Activated T-helper 2 cell treated with anti-CD3 and anti-CD28 coated beads, Interferon-gamma antibody, Interleukin-2, Interleukin-4, amounts not matched to agents 10 μg/mL and 5 μg/mL and 100 μg/mL, durations not matched to agents 14 hours and 24 hours and 36 hours (primary cell): ENCODE results near the gene C19orf25. TPM values are rescaled to one million over a fixed set of nuclear protein-coding genes. Genes with fewer than 3 reads are reported as not detected.
"Not testable (repeated sequence)": the region's sequence is repeated elsewhere in the genome, so short reads cannot be mapped to it uniquely, and the experiment has no call there.

ENCODE experiments used
- DNase-seq: peaks from one replicate; pipeline ENCODE4 v3.0.0; 2021; ENCODE audit warnings: low spot score
- H3K27ac Mint-ChIP-seq: one replicate; pipeline ENCODE4 v1.8.0; 2021; ENCODE audit warnings: mixed read lengths
- H3K27me3 Mint-ChIP-seq: one replicate; pipeline ENCODE4 v1.8.0; 2021; ENCODE audit warnings: low read depth, mixed read lengths
- H3K36me3 Mint-ChIP-seq: one replicate; pipeline ENCODE4 v1.8.0; 2021; ENCODE audit warnings: low read depth, mixed read lengths
- H3K4me1 Mint-ChIP-seq: one replicate; pipeline ENCODE4 v1.8.0; 2021; ENCODE audit warnings: low read depth, mixed read lengths
- H3K4me3 Mint-ChIP-seq: one replicate; pipeline ENCODE4 v1.8.0; 2021; ENCODE audit warnings: low read depth, mild to moderate bottlenecking, moderate library complexity, mixed read lengths
- H3K9me3 Mint-ChIP-seq: one replicate; pipeline ENCODE4 v1.8.0; 2021; ENCODE audit warnings: mixed read lengths
- intact Hi-C: fragments of 100-400 bp; cut with micrococcal nuclease; formaldehyde crosslinking; loops from one replicate; pipeline ENCODE4 v1.15.1; 2023
- total RNA-seq: library from RNA; stranded (reverse); gene quantifications from 2 replicates; pipeline ENCODE4 v1.2.3, GENCODE V29; 2022

Gene C19orf25
- total RNA-seq, 1 donor from 2014 or later, result 33.0 TPM

DNA sequence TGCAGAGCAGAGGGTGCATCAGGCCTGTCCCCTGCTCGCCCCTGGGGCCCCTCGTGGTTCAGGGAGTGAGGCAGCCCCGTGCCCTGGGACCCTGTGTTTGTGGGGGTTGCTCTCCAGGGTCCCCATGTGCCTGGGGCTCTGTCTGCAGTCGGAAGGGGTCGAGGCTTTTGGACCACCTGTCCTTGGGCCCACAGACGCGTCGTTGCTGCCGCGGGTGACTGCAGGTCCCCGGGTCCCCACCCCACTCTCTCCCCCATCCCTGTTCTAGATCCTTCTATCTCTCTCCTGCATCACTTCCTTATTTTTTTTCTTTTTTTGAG, 9.2 kb upstream of the C19orf25 start:
- H3K4me1 Mint-ChIP-seq, result peaks cover 11% of the 10 kb centered on the region
- no peaks in the 10 kb centered on the region for H3K36me3 Mint-ChIP-seq
- intact Hi-C loops, result no loop called here
- H3K4me3 Mint-ChIP-seq, result no peak overlapping the region
- no peaks in the 10 kb centered on the region for H3K9me3 Mint-ChIP-seq
- peaks cover 9% of the 10 kb centered on the region for H3K27me3 Mint-ChIP-seq
- H3K27ac Mint-ChIP-seq, result no peak overlapping the region
- DNase-seq, result no peak

DNA sequence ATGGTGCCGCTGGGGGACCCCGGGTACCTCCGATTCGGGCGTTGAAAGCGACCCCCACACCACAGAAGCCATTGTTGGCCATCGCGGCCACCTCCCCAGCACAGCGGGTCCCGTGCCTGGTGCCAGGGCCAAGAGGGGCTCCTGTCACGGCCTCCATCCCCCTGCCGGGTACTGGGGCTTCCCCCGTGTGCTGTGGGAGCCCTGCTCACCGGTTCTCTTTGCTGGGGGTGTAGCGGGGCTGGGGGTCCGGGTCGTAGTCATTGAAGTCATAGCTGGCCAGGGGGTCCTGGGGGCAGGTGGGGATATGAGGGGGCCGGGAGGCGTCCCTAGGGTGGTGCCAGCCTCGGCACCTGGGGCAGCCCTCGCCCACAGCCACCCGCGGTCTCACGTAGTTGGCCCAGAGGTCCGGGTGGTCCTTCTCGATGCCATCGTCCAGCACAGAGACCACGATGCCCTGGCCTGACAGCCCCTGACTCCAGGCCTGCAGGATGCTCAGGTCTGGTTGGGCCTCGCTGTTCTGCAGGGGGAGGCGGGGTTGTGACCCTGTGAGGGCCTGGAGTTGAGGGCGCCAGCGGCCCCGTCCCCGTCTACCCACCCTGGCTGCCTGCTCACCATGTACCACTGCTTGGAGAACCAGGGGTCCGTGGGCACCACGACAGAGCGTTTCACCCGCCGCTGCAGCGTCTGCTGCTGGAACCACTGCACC, 8.7 kb upstream of the C19orf25 start:
- intact Hi-C loops, result no loop called here
- Mint-ChIP-seq H3K4me1 (peaks cover 11% of the 10 kb centered on the region), H3K4me3 (no peak overlapping the region), H3K36me3 (no peaks in the 10 kb centered on the region), H3K27ac (no peak overlapping the region), H3K9me3 (no peaks in the 10 kb centered on the region), H3K27me3 (peaks cover 9% of the 10 kb centered on the region)
- DNase-seq, result no peak

DNA sequence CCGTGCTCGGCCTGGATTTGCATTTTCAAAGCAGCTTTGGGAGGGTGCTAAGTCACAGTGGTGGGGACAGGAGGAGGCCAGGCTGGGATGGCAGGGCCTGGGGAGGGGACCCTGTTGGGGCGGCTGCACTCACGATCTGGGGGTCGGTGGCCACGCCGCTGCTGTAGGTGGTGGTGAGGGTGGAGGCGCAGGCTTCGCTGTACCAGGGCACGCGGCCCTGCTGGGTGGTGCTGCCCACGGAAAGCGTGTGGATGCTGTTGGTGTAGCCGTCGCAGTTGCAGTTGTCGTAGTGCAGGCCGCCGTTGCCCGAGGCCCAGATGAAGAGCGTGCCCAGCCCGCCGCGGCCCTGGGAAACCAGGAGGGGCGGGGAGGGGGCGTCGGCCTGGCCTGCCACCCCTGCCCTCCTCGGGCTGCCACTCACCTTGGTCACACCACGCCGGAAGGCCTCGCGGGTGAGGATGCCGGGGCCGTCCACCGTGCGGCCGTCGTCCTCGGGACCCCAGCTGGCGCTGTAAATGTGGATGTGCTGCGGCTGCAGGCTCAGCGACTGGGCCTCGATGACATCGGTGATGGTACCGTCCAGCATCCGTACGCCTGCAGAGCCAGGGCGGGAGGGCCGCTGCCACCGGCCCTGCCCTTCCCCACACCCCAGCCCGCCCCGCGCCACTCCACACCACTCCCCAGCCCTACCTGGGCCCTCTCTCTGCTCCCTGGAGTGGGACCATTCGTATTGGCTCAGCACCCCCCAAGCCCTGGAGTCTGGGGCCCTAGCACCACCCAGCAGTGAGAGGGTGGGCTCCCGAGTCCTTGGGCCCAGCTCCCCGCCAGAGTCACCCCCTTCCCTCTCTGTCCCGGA, 7.9 kb upstream of the C19orf25 start:
- Mint-ChIP-seq H3K27ac (no peak overlapping the region), H3K9me3 (no peaks in the 10 kb centered on the region), H3K4me3 (no peak overlapping the region)

DNA sequence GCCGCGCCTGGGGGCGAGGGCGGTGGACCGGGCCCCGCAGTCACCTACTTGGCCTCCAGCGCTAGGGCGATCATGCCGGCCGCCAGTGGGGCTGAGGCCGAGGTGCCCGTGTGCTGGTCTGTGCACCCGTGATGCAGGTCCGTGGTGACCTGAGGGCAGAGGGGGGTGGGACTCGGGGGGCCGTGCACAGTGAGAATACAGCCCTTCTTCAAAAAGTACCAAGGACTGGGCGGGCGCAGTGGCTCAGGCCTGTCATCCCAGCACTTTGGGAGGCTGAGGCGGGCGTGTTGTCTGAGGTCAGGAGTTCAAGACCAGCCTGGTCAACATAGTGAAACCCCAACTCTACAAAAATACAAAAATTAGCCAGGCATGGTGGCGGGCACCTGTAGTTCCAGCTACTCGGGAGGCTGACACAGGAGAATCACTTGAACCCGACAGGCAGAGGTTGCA, 5.0 kb upstream of the C19orf25 start:
- intact Hi-C loops, result no loop called here
- H3K27me3 Mint-ChIP-seq, result no peaks in the 10 kb centered on the region
- peaks cover 2% of the 10 kb centered on the region for H3K4me1 Mint-ChIP-seq
- no peak overlapping the region for H3K27ac Mint-ChIP-seq
- no peaks in the 10 kb centered on the region for H3K9me3 Mint-ChIP-seq
- H3K36me3 Mint-ChIP-seq, result peaks cover 2% of the 10 kb centered on the region
- no peak overlapping the region for H3K4me3 Mint-ChIP-seq
- DNase-seq, result no peak

More for the DNA sequence above, 7.9 kb upstream of the C19orf25 start:
- no peaks in the 10 kb centered on the region for H3K36me3 Mint-ChIP-seq
- intact Hi-C loops, result no loop called here
- H3K4me1 Mint-ChIP-seq, result peaks cover 11% of the 10 kb centered on the region
- DNase-seq, result no peak
- peaks cover 4% of the 10 kb centered on the region for H3K27me3 Mint-ChIP-seq

DNA sequence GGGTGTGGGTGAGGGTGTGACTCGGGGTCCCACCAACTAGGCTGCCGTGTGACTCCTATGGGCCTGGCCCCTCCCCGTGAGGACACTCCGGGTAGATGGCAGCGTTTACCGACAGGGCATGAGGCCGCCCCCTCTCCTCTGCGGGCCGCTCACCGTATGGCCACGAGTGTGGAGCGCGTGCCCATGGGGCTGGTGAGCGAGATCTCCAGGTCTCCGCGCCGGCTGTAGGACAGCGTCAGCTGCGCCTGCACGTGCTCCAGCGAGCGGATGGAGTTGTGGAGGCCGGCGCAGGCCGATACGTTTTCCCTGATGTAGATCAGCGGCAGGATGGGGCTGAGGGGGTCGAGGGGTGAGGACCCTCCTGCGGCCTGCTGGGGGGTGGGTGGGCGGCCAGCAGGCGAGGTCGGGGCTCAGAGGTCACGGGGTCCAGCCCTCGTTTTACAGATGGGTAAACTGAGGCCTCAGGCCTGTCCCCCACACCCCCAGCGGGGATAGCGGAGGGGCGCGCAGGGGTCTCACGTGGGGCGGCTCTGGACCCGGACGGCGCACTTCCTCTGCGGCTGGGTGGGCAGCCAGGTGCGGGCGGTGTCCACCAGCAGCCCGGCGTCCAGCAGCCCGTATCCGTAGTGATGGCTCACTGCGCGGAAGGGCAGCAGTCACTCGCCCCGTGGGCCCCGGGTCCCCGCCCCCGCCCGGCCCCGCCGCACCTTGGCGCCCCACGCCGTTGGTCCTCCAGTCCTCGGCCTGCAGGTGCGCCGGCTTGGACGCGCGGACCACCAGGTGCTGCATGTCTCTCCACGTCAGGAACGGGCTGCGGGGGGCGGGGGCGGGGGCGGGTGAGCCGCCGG, 4.3 kb upstream of the C19orf25 start:
- Mint-ChIP-seq H3K27me3 (no peaks in the 10 kb centered on the region), H3K27ac (no peak overlapping the region), H3K36me3 (peaks cover 3% of the 10 kb centered on the region), H3K4me3 (no peak overlapping the region), H3K4me1 (peaks cover 3% of the 10 kb centered on the region), H3K9me3 (no peaks in the 10 kb centered on the region)
- intact Hi-C loops, result no loop called here
- DNase-seq, result no peak

DNA sequence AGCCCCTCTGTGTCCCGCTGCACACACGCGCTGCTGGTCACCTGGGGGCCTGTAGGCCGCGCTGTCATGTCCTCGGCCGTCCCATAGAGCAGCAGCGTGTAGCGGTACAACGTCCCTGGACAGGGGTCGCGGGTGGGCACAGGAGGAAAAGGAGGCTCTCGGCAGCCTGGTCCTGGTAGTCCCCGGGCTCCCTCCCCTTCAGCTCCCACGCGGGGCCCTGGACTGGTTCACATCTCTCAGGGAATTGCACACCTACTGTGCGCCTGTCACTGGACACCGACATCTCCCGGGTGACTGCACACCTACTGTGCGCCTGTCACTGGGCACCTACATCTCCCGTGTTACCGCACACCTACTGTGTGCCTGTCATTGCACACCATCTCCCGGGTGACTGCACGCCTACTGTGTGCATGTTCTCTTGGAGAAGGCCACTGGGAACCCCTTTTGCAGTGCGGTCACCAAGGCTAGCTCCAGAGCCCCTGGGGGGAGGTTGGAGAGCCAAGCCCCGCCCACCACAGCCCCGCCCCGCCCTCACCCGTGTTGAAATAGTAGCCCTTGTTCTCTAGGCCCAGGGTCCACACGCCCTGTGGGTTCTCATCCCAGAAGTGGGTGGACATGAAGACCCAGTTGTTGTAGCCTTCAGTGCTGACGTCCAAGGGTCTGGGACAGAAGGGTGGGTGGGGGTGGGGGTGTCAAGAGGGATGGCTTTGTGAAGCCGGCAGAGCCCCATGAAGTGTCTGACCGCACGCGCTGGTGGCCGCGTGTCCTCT, 3.5 kb upstream of the C19orf25 start:
- H3K9me3 Mint-ChIP-seq, result no peaks in the 10 kb centered on the region
- H3K27me3 Mint-ChIP-seq, result no peaks in the 10 kb centered on the region
- peaks cover 4% of the 10 kb centered on the region for H3K36me3 Mint-ChIP-seq
- intact Hi-C loops, result no loop called here
- H3K4me3 Mint-ChIP-seq, result no peak overlapping the region
- H3K4me1 Mint-ChIP-seq, result peaks cover 3% of the 10 kb centered on the region
- DNase-seq, result no peak
- no peak overlapping the region for H3K27ac Mint-ChIP-seq

DNA sequence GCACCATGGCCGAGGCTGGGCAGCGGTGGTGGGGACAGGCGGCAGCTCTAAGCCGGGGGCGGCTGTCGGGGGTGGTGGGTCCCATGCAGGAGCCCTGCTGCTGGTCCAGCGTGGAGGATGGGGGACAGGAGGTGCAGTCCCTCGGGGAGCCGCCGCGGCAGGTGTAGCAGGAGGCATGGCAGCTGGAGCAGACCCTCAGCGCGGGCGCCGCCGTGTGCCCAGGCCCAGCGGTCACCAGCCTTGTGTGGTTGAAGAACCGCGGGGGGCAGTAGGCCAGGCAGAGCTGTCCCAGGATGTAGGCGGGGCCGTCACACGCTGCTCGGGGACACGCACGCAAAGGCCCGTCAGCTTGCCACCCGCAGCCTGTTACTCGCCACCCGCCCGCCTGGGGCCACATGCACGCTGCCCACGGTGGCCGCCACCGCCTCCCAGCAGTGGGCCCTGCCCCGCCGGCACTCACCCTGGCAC, 2.9 kb upstream of the C19orf25 start:
- Mint-ChIP-seq H3K27me3 (no peaks in the 10 kb centered on the region), H3K4me1 (peaks cover 5% of the 10 kb centered on the region), H3K9me3 (no peaks in the 10 kb centered on the region), H3K36me3 (peaks cover 9% of the 10 kb centered on the region), H3K27ac (no peak overlapping the region), H3K4me3 (no peak overlapping the region)
- no peak for DNase-seq
- intact Hi-C loops, result no loop called here

DNA sequence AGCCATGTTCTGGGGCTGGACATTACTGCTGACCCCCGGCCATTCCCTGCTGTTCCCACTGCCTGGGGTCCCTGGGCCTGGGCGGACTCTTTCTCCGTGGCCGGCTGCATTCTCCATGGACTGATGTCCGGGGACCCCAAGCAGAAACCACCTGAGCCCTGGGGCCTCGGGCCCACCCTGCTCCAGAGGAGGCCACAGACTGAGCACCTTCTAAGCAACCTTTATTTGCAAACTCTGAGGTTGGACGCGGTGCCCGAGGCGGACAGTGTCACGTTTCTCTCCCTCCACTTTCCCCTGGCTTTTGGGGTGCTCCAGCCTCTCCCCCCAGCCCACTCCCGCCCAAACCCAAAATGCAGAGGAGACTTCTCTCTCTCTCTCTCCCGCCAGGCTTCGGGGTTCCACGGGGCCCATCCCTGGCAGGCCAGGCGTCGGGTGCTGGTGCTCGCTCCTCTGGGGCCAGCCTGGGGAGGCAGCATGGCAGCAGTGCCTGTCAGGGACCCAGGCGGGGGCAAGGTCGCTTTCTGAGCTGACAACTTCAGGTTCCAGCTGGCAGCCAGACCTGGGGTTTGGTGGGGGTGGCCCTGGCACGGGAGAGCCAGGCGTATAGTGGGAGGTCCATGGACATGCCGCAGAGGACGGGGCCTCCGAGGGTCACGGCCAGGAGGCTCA, 2.3 kb upstream of the C19orf25 start:
- peaks cover 5% of the 10 kb centered on the region for H3K4me1 Mint-ChIP-seq
- H3K27me3 Mint-ChIP-seq, result no peaks in the 10 kb centered on the region
- no peaks in the 10 kb centered on the region for H3K9me3 Mint-ChIP-seq
- DNase-seq, result no peak
- intact Hi-C loops, result no loop called here
- peaks cover 9% of the 10 kb centered on the region for H3K36me3 Mint-ChIP-seq
- H3K27ac Mint-ChIP-seq, result no peak overlapping the region
- no peak overlapping the region for H3K4me3 Mint-ChIP-seq

DNA sequence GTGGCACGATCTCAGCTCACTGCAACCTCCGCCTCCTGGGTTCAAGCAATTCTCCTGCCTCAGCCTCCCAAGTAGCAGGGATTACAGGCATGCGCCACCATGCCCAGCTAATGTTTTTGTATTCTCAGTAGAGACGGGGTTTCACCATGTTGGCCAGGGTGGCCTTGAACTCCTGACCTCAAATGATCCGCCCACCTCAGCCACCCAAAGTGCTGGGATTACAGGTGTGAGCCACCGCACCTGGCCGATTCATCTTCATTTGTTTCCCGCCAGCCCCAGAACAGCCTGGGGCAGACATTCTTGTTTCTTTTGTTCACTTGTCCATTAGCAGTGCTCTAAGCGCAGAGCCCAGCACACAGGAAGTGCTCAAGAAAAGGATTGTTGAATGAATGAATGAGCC, 2.0 kb downstream of the C19orf25 start:
- H3K9me3 Mint-ChIP-seq, H3K27ac Mint-ChIP-seq, H3K27me3 Mint-ChIP-seq, H3K4me1 Mint-ChIP-seq, intact Hi-C loops, DNase-seq: not testable (repeated sequence)
- Mint-ChIP-seq H3K36me3 (peaks cover 12% of the 10 kb centered on the region), H3K4me3 (peak overlapping the region; percentile 42)

DNA sequence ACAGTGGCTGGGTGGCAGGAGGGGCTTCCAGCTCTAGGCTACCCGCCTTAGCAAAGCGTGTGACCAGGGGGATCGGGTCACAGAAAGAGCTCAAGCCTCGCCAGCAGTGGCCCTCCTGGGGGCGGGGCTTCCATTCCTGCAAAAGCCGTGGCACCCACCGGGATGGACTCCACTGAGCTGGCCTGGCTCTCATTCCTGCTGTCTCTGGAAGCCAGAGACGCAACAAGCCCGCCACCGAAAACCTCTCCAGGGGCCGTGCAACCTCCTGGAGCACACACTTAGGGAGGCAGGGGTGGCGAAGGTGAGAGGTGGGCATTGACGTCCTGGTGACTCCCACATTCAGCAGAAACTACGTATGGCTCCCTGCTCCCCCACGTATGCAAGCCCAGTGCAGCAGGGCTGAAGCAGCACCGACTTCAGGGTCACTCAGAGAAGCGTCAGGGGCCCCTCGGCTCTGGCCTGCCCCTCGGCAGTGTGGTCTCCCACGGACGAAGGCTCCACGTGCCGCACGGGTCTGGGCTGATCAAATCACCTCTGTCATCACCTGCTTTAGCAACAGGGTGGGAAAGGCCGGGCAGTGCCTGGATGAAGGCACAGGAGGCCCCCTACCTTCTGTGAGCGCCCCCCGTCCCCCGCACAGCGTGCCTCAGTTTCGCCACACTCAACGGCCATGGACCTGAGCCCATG, 3.1 kb downstream of the C19orf25 start:
- Mint-ChIP-seq H3K4me3 (no peak overlapping the region), H3K36me3 (peaks cover 12% of the 10 kb centered on the region), H3K4me1 (peaks cover 7% of the 10 kb centered on the region), H3K27me3 (peaks cover 9% of the 10 kb centered on the region), H3K9me3 (no peaks in the 10 kb centered on the region), H3K27ac (no peak overlapping the region)
- no peak for DNase-seq
- intact Hi-C loops, result no loop called here

DNA sequence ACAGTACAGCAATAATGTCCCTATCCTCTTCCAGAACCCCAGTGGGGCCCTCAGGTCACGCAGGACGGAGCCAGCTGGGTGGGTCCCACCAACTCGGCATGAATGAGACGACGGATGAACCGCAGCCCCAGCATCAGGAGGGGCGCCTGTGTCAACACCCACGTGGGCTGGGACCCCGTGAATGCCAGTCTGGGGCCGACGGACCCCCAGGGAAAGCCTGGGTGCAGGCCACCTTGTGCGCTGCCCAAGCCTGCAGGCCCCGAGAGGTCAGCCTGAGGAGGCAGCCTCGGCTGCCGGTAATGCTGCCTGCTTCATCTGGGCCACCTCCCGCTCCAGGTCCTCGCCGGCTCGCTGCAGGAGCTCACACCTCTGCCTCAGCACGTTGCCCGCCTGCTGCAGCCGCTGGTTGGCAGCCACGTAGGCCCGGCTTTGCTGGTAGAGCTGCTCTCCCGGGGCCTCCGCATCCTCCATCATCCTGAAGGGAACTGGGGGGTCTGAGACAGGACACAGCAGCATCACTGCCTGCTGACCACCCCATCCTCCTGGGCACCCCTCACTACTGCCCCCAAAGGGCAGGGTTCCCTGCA, 4.2 kb downstream of the C19orf25 start:
- H3K9me3 Mint-ChIP-seq, result no peaks in the 10 kb centered on the region
- peaks cover 12% of the 10 kb centered on the region for H3K27me3 Mint-ChIP-seq
- no peak overlapping the region for H3K4me3 Mint-ChIP-seq
- DNase-seq, result no peak
- no peak overlapping the region for H3K27ac Mint-ChIP-seq
- peaks cover 8% of the 10 kb centered on the region for H3K4me1 Mint-ChIP-seq
- H3K36me3 Mint-ChIP-seq, result peaks cover 12% of the 10 kb centered on the region
- intact Hi-C loops, result loop anchor here (5.0 kb wide), 1 partner anchor 37 kb away; the partner anchor contains the start of gene ADAMTSL5
